WTC11 (cell line): ENCODE measurements around the gene CGB2. TPM values are rescaled to one million over a fixed set of nuclear protein-coding genes. Genes with fewer than 3 reads are reported as not detected.

Experiments used
- ATAC-seq: fragments of 200-7000 bp; cut with Tn5 transposase; 2 replicates; pipeline ENCODE4 v1.10.0; 2021; ENCODE audit warnings: mild to moderate bottlenecking, moderate library complexity
- CTCF ChIA-PET: fragments of 300-600 bp; sonication (Branson Sonifier 250); formaldehyde crosslinking; loops from one replicate; lab custom pipeline; 2021; ENCODE audit warnings: antibody characterized with exemption; lab: Charles Lee
- POLR2A ChIA-PET: fragments of 350-600 bp; sonication (Branson Sonifier 250); formaldehyde crosslinking; loops from one replicate; lab custom pipeline; 2021; ENCODE audit warnings: antibody characterized with exemption; lab: Charles Lee
- DNase-seq: peaks from one replicate; pipeline ENCODE4 v3.0.0; 2021; ENCODE audit warnings: low spot score
- H3K27ac Mint-ChIP-seq: 2 replicates; pipeline ENCODE4 v1.8.0; 2021; ENCODE audit warnings: mixed read lengths
- H3K27me3 Mint-ChIP-seq: 2 replicates; pipeline ENCODE4 v1.8.0; 2021; ENCODE audit warnings: low read depth, mild to moderate bottlenecking, moderate library complexity, mixed read lengths
- H3K36me3 Mint-ChIP-seq: 2 replicates; pipeline ENCODE4 v1.8.0; 2021; ENCODE audit warnings: mixed read lengths
- H3K4me1 Mint-ChIP-seq: 2 replicates; pipeline ENCODE4 v1.8.0; 2022; ENCODE audit warnings: mixed read lengths
- H3K4me3 Mint-ChIP-seq: 2 replicates; pipeline ENCODE4 v1.8.0; 2021; ENCODE audit warnings: mild to moderate bottlenecking, moderate library complexity, mixed read lengths
- H3K9me3 Mint-ChIP-seq: 2 replicates; pipeline ENCODE4 v1.8.0; 2021; ENCODE audit warnings: mixed read lengths
- ARID4B ChIP-seq: sonication (generic); formaldehyde crosslinking; IDR thresholded peaks from 2 replicates; pipeline ENCODE4 v1.8.0; 2023; ENCODE audit warnings: missing genetic modification reagents, mild to moderate bottlenecking, borderline replicate concordance
- CTCF ChIP-seq: fragments of 200-600 bp; IDR thresholded peaks from 2 replicates; pipeline ENCODE4 v1.8.0; 2022; ENCODE audit warnings: antibody characterized with exemption
- E2F1 ChIP-seq: sonication (generic); formaldehyde crosslinking; IDR thresholded peaks from 2 replicates; pipeline ENCODE4 v1.8.0; 2022; ENCODE audit warnings: mild to moderate bottlenecking, missing genetic modification reagents
- ELF4 ChIP-seq: sonication (generic); formaldehyde crosslinking; IDR thresholded peaks from 2 replicates; pipeline ENCODE4 v1.8.1; 2022; ENCODE audit warnings: low read depth, mild to moderate bottlenecking, moderate library complexity, missing genetic modification reagents
- ESRRA ChIP-seq: sonication (generic); formaldehyde crosslinking; IDR thresholded peaks from 2 replicates; pipeline ENCODE4 v1.8.1; 2022; ENCODE audit warnings: mild to moderate bottlenecking, missing genetic modification reagents, borderline replicate concordance
- FOXJ3 ChIP-seq: sonication (generic); formaldehyde crosslinking; IDR thresholded peaks from 2 replicates; pipeline ENCODE4 v1.9.0; 2021; ENCODE audit warnings: missing genetic modification reagents, mild to moderate bottlenecking, borderline replicate concordance
- FOXK1 ChIP-seq: sonication (generic); formaldehyde crosslinking; IDR thresholded peaks from 2 replicates; pipeline ENCODE4 v1.8.0; 2022; ENCODE audit warnings: mild to moderate bottlenecking, moderate library complexity, missing genetic modification reagents
- HMGA2 ChIP-seq: fragments of 250-450 bp; sonication (Bioruptor Pico); IDR thresholded peaks from 2 replicates; pipeline ENCODE4 v1.4.0; 2021; ENCODE audit warnings: mild to moderate bottlenecking, moderate library complexity
- JAZF1 ChIP-seq: fragments of 250-450 bp; sonication (Bioruptor Pico); IDR thresholded peaks from 2 replicates; pipeline ENCODE4 v1.9.0; 2021; ENCODE audit warnings: moderate library complexity, mild to moderate bottlenecking, inconsistent platforms
- JUN ChIP-seq: sonication (generic); formaldehyde crosslinking; IDR thresholded peaks from 2 replicates; pipeline ENCODE4 v1.8.0; 2023; ENCODE audit warnings: mild to moderate bottlenecking, missing genetic modification reagents
- MAX ChIP-seq: sonication (generic); formaldehyde crosslinking; IDR thresholded peaks from 2 replicates; pipeline ENCODE4 v1.8.0; 2022; ENCODE audit warnings: mild to moderate bottlenecking, missing genetic modification reagents
- MXD4 ChIP-seq: fragments of 250-450 bp; sonication (Bioruptor Pico); IDR thresholded peaks from 2 replicates; pipeline ENCODE4 v1.8.0; 2021; ENCODE audit warnings: mild to moderate bottlenecking, moderate library complexity, borderline replicate concordance
- NR3C1 ChIP-seq: sonication (generic); formaldehyde crosslinking; conservative IDR thresholded peaks from 2 replicates; pipeline ENCODE4 v1.8.1; 2023; ENCODE audit warnings: low read depth, mild to moderate bottlenecking, missing genetic modification reagents
- PRDM15 ChIP-seq: sonication (generic); formaldehyde crosslinking; IDR thresholded peaks from 2 replicates; pipeline ENCODE4 v1.8.0; 2022; ENCODE audit warnings: missing genetic modification reagents
- ZBTB21 ChIP-seq: sonication (generic); formaldehyde crosslinking; IDR thresholded peaks from 2 replicates; pipeline ENCODE4 v1.8.1; 2023; ENCODE audit warnings: mild to moderate bottlenecking, missing genetic modification reagents, borderline replicate concordance
- ZBTB43 ChIP-seq: sonication (generic); formaldehyde crosslinking; IDR thresholded peaks from 2 replicates; pipeline ENCODE4 v1.8.1; 2023; ENCODE audit warnings: mild to moderate bottlenecking, missing genetic modification reagents
- ZNF232 ChIP-seq: sonication (generic); formaldehyde crosslinking; IDR thresholded peaks from 2 replicates; pipeline ENCODE4 v1.8.0; 2022; ENCODE audit warnings: mild to moderate bottlenecking, missing genetic modification reagents
- ZNF317 ChIP-seq: sonication (generic); formaldehyde crosslinking; IDR thresholded peaks from 2 replicates; pipeline ENCODE4 v1.8.1; 2023; ENCODE audit warnings: low read depth, mild to moderate bottlenecking, moderate library complexity, missing genetic modification reagents, borderline replicate concordance
- total RNA-seq: library from RNA; stranded (reverse); gene quantifications from 3 replicates; pipeline ENCODE4 v1.2.3, GENCODE V29; 2021

CGB2 gene
- total RNA-seq, 1 experiment from 2014 or later = not detected

- Mint-ChIP-seq H3K36me3 (peaks cover 24% of the 10 kb centered on the region), H3K27me3 (no peaks in the 10 kb centered on the region), H3K4me3 (peak overlapping the region; percentile 99), H3K4me1 (peaks cover 33% of the 10 kb centered on the region), H3K9me3 (no peaks in the 10 kb centered on the region), H3K27ac (peak overlapping the region; percentile 95)
- ChIA-PET POLR2A (interaction anchor here (0.5 to 2.1 kb wide), 4 partner anchors 21 to 538 kb away, joined by 3 to 10 read pairs (median 5); no protein-coding TSS in a partner anchor), CTCF (interaction anchor here (0.9 to 3.4 kb wide), 19 partner anchors 8 to 218 kb away, joined by 3 to 60 read pairs (median 11); partner anchors contain the start of genes CGB2, CGB7, DHDH and LHB)
- peak; percentile 10 for ATAC-seq
- DNase-seq = no peak
- TF ChIP-seq FOXK1 (CRISPR knock-in tag) (no peak), ZNF232 (no peak), ZBTB21 (CRISPR knock-in tag) (no peak), E2F1 (CRISPR knock-in tag) (no peak), MAX (CRISPR knock-in tag) (no peak), ARID4B (no peak), ZBTB43 (no peak), JUN (CRISPR knock-in tag) (no peak), ELF4 (CRISPR knock-in tag) (no peak), MXD4 (CRISPR knock-in tag) (no peak), FOXJ3 (CRISPR knock-in tag) (no peak), HMGA2 (CRISPR knock-in tag) (no peak), JAZF1 (CRISPR knock-in tag) (no peak)
Measured at GRCh38 chr19:48991873-48992580, 39.7 kb upstream of the CGB2 start.

- Mint-ChIP-seq H3K27ac (peak overlapping the region; percentile 95), H3K27me3 (no peaks in the 10 kb centered on the region), H3K4me3 (peak overlapping the region; percentile 99)
- peak; percentile 1; the same call in 1 of the 2 replicates for ATAC-seq
- TF ChIP-seq ESRRA (CRISPR knock-in tag) (0 out of 2 replicates have a peak, but pooled peaks have one; percentile 42), NR3C1 (CRISPR knock-in tag) (no peak), ZNF317 (CRISPR knock-in tag) (no peak), CTCF (no peak), PRDM15 (CRISPR knock-in tag) (no peak)
- TF ChIP-seq, all 79 proteins: peak for 1
- no peak for DNase-seq
- Mint-ChIP-seq H3K4me1 (peaks cover 33% of the 10 kb centered on the region), H3K9me3 (no peaks in the 10 kb centered on the region), H3K36me3 (peaks cover 24% of the 10 kb centered on the region)
- CTCF ChIA-PET = interaction anchor here (0.6 to 3.4 kb wide), 55 partner anchors 9 to 499 kb away, joined by 3 to 60 read pairs (median 7); partner anchors contain the start of genes CA11, CGB2, CGB7 and DHDH
- POLR2A ChIA-PET = interaction anchor here (0.5 to 2.1 kb wide), 11 partner anchors 9 to 519 kb away, joined by 3 to 10 read pairs (median 5); no protein-coding TSS in a partner anchor
Measured at GRCh38 chr19:48992581-48993174, 39.0 kb upstream of the CGB2 start.
